Mucosa of stomach (tissue), 1 donor: Measurements from ENCODE around the gene TRRAP.
"Not testable (repeated sequence)": the region's sequence is repeated elsewhere in the genome, so short reads cannot be mapped to it uniquely, and the experiment has no call there.

Experiments used
- H3K27me3 ChIP-seq: one replicate; pipeline ENCODE4 v1.7.0; 2013; ENCODE audit warnings: mild to moderate bottlenecking, low read length; ENCODE audit not compliant: control insufficient read depth, insufficient read depth
- H3K36me3 ChIP-seq: one replicate; pipeline ENCODE4 v1.7.0; 2013; ENCODE audit warnings: low read length; ENCODE audit not compliant: control insufficient read depth, insufficient read depth
- H3K4me1 ChIP-seq: one replicate; pipeline ENCODE4 v1.7.0; 2013; ENCODE audit warnings: mild to moderate bottlenecking, low read length; ENCODE audit not compliant: control insufficient read depth, insufficient read depth
- H3K4me3 ChIP-seq: one replicate; pipeline ENCODE4 v1.7.0; 2013; ENCODE audit warnings: low read length
- H3K9ac ChIP-seq: one replicate; pipeline ENCODE4 v1.7.0; 2013; ENCODE audit warnings: mild to moderate bottlenecking, low read length, moderate library complexity
- H3K9me3 ChIP-seq: one replicate; pipeline ENCODE4 v1.7.0; 2013; ENCODE audit warnings: mild to moderate bottlenecking, low read length, moderate library complexity; ENCODE audit not compliant: control insufficient read depth
- donor health status: Pancreatic carcinoma.

TRRAP gene

GRCh38 chr7:99046262-99046661 is 167.9 kb downstream of the TRRAP start:
- H3K9me3 ChIP-seq, H3K27me3 ChIP-seq, H3K9ac ChIP-seq, H3K4me3 ChIP-seq: not testable (repeated sequence)
- H3K36me3 ChIP-seq = peaks cover 18% of the 10 kb centered on the region
- H3K4me1 ChIP-seq = peaks cover 19% of the 10 kb centered on the region

- Histone ChIP-seq H3K4me1 (peaks cover 15% of the 10 kb centered on the region), H3K9me3 (no peaks in the 10 kb centered on the region), H3K27me3 (no peaks in the 10 kb centered on the region), H3K36me3 (peaks cover 19% of the 10 kb centered on the region), H3K4me3 (no peak overlapping the region), H3K9ac (no peak overlapping the region)
These were observed 168.4 kb downstream of the TRRAP start for GRCh38 chr7:99046722-99047121.

- Histone ChIP-seq H3K36me3 (peaks cover 22% of the 10 kb centered on the region), H3K4me3 (no peak overlapping the region), H3K9ac (no peak overlapping the region), H3K27me3 (no peaks in the 10 kb centered on the region), H3K4me1 (peaks cover 6% of the 10 kb centered on the region), H3K9me3 (no peaks in the 10 kb centered on the region)
These were observed 169.3 kb downstream of the TRRAP start for GRCh38 chr7:99047526-99048077.

- Histone ChIP-seq H3K9ac (no peak overlapping the region), H3K36me3 (peaks cover 21% of the 10 kb centered on the region), H3K27me3 (no peaks in the 10 kb centered on the region), H3K4me3 (no peak overlapping the region), H3K9me3 (no peaks in the 10 kb centered on the region), H3K4me1 (peaks cover 5% of the 10 kb centered on the region)
These were observed 172.6 kb downstream of the TRRAP start for GRCh38 chr7:99050971-99051370.

- H3K4me3 ChIP-seq = no peak overlapping the region
- H3K27me3 ChIP-seq = no peaks in the 10 kb centered on the region
- H3K4me1 ChIP-seq = peaks cover 5% of the 10 kb centered on the region
- no peaks in the 10 kb centered on the region for H3K9me3 ChIP-seq
- no peak overlapping the region for H3K9ac ChIP-seq
- peaks cover 10% of the 10 kb centered on the region for H3K36me3 ChIP-seq
These were observed 176.4 kb downstream of the TRRAP start for GRCh38 chr7:99054781-99055180.

- Histone ChIP-seq H3K27me3 (no peaks in the 10 kb centered on the region), H3K9ac (no peak overlapping the region), H3K4me1 (no peaks in the 10 kb centered on the region), H3K9me3 (no peaks in the 10 kb centered on the region), H3K4me3 (no peak overlapping the region), H3K36me3 (no peaks in the 10 kb centered on the region)
These were observed 182.9 kb downstream of the TRRAP start for GRCh38 chr7:99061001-99061776.
